NOMO-1 treated with dmso at 0.1 percent for 144 hours (cell line): ENCODE results near the gene TP53I11.

ENCODE experiments used
- DNase-seq: peaks from one replicate; lab custom pipeline; 2025; ENCODE audit not compliant: unreplicated experiment; lab: John Stamatoyannopoulos, UW

TP53I11 gene

GRCh38 chr11:44957776-44958564 is 7.3 kb upstream of the TP53I11 start:
- DNase-seq, result no peak

- no peak for DNase-seq
These were observed 6.4 kb upstream of the TP53I11 start for GRCh38 chr11:44957040-44957515.

- peak; percentile 89 for DNase-seq
These were observed 4.5 kb upstream of the TP53I11 start for GRCh38 chr11:44955015-44955738.

- no peak for DNase-seq
These were observed 3.6 kb upstream of the TP53I11 start for GRCh38 chr11:44954051-44954906.

GRCh38 chr11:44952500-44953260 is 2.0 kb upstream of the TP53I11 start:
- DNase-seq, result no peak

GRCh38 chr11:44952082-44952481 is 1.4 kb upstream of the TP53I11 start:
- no peak for DNase-seq

GRCh38 chr11:44950031-44950624 is 555 bp downstream of the TP53I11 start:
- no peak for DNase-seq

- peak; percentile 33 for DNase-seq
These were observed 1.3 kb downstream of the TP53I11 start for GRCh38 chr11:44949160-44950030.

GRCh38 chr11:44948155-44948554 is 2.5 kb downstream of the TP53I11 start:
- DNase-seq, result no peak

- DNase-seq, result no peak
These were observed 3.6 kb downstream of the TP53I11 start for GRCh38 chr11:44947114-44947513.

GRCh38 chr11:44946263-44946662 is 4.4 kb downstream of the TP53I11 start:
- no peak for DNase-seq

GRCh38 chr11:44945666-44946065 is 5.0 kb downstream of the TP53I11 start:
- DNase-seq, result no peak

- DNase-seq, result no peak
These were observed 5.8 kb downstream of the TP53I11 start for GRCh38 chr11:44944853-44945235.

- no peak for DNase-seq
These were observed 6.4 kb downstream of the TP53I11 start for GRCh38 chr11:44944181-44944852.

GRCh38 chr11:44943696-44944095 is 7.0 kb downstream of the TP53I11 start:
- no peak for DNase-seq

GRCh38 chr11:44943118-44943517 is 7.6 kb downstream of the TP53I11 start:
- peak; percentile 53 for DNase-seq

GRCh38 chr11:44942029-44942955 is 8.4 kb downstream of the TP53I11 start:
- no peak for DNase-seq
